22Rv1 (cell line): ENCODE data around the gene SUGP2.

Experiments used
- CTCF ChIP-seq: fragments of 450-650 bp; IDR thresholded peaks from 2 replicates; pipeline ENCODE4 v1.5.1; 2017; ENCODE audit warnings: mild to moderate bottlenecking
- ZFX ChIP-seq: fragments of 450-650 bp; IDR thresholded peaks from 2 replicates; pipeline ENCODE4 v1.6.1; 2017; ENCODE audit warnings: antibody characterized with exemption, borderline replicate concordance

DNA sequence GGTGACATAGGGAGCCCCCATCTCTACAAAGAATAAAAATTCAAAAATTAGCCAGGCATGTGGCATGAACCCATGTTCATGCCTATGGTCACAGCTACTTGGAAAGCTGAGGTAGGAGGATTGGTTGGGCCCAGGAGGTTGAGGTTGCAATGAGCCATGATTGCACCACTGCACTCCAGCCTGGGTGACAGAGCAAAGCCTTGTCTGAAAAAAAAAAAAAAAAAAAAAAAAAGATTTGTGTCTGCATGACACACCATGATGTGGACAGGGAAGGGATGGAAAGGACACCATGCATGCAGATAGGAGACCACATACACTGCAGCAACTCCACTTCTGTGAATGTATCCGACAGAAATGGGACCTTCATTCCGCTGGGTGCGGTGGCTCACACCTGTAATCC, 58.3 kb downstream of the SUGP2 start:
- TF ChIP-seq CTCF (no peak), ZFX (no peak)
